ENCODE results near the gene ESYT2. TPM values are rescaled to one million over a fixed set of nuclear protein-coding genes. Genes with fewer than 3 reads are reported as not detected.
A peak's percentile ranks its signal among the peaks of the same experiment; 100 is the strongest.

ESYT2 gene
- total and polyA plus RNA-seq, 2 of the 4 experiments (the other 2 are of a cell fraction) = 26.7 to 69.9 TPM

DNA sequence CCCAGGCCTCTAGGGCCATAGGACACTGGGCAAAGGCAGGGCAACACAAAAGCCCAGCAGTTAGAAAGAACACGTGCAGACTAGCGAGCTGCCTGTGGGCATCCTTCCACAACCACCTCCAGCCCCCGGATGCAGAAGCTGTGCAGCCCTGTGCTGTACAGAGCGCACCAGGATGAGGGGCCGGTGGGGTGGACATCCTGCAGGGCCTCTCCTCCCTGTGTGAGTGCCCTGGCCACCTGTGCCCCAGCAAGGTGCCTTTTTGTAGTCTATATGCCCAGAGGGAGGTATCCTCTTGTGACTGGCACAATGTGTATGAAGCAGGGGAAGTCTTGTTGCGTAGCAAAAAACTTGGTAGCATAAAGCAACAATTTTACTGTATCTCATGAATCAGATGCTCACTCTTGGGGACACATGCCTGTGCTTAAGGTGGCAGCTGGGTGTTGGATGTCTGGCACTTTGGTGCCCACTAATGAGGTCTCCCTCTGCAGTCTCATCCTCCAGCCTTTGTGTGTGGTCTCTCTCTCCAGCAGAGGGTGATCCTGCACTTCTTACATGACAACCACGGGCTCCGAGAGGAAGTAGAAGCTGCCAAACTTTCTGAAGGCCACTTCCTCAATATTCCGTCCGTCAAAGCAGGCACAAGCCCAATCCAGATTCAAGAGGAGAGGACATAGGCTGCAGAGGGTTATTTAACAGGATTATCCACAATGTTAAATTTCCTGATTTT lies 133.4 kb downstream of the ESYT2 start:
- Histone ChIP-seq H3K18ac (ENCODE audit: low read depth, low read length) (no peak overlapping the region), H3K79me1 (ENCODE audit: low read depth in 1 of 2, low read length in 2 of 2) (peaks cover 40 to 50% of the 10 kb centered on the region in 2 experiments), H3K36me3 (ENCODE audit: control insufficient read depth, insufficient read depth, low read length) (peaks cover 6% of the 10 kb centered on the region; the same call in 1 of the 2 replicates), H3K56ac (ENCODE audit: extremely low read depth, insufficient read depth, low read length) (no peak overlapping the region), H2AFZ (replicated peaks; ENCODE audit: low read length, poor library complexity) (peak overlapping the region; percentile 5), H3K27me3 (ENCODE audit: control insufficient read depth, insufficient read depth, low read length) (no peaks in the 10 kb centered on the region), H4K8ac (ENCODE audit: low read depth in 2 of 2, low read length in 2 of 2) (peak overlapping the region; percentile 0 to 72; a peak in 2 of 4 replicates), H3K4ac (ENCODE audit: low read depth, low read length) (no peak overlapping the region; the same call in 1 of the 2 replicates), H2AK9ac (replicated peaks; ENCODE audit: low read depth, low read length, poor library complexity) (peak overlapping the region; percentile 70), H3K27ac (ENCODE audit: insufficient read depth, low read length) (no peak overlapping the region), H4K91ac (ENCODE audit: insufficient read depth, low read depth, low read length) (peak overlapping the region; percentile 31; the same call in 1 of the 2 replicates), H3K4me3 (ENCODE audit: insufficient read depth, low read depth, low read length) (no peak overlapping the region), H3K9ac (ENCODE audit: low read depth, low read length) (peak overlapping the region; percentile 29), H4K20me1 (ENCODE audit: insufficient read depth, low read length) (no peaks in the 10 kb centered on the region), H4K5ac (ENCODE audit: low read depth, low read length) (no peak overlapping the region), H2BK120ac (ENCODE audit: low read depth, low read length) (peak overlapping the region; percentile 44), H3K9me3 (ENCODE audit: control insufficient read depth, insufficient read depth, low read length) (no peaks in the 10 kb centered on the region), H2BK5ac (ENCODE audit: low read depth, low read length, poor library complexity, severe bottlenecking) (peak overlapping the region; percentile 57), H3K4me2 (ENCODE audit: low read depth, low read length) (no peak overlapping the region), H3K9me1 (ENCODE audit: insufficient read depth, low read length) (peaks cover 2% of the 10 kb centered on the region), H2AK5ac (ENCODE audit: low read depth, low read length) (no peak overlapping the region), H2BK20ac (ENCODE audit: low read depth, low read length) (peak overlapping the region; percentile 43; the same call in 1 of the 2 replicates), H3K14ac (replicated peaks; ENCODE audit: low read depth, low read length) (no peak overlapping the region), H3K23ac (ENCODE audit: low read depth, low read length) (no peak overlapping the region), H3K4me1 (ENCODE audit: control insufficient read depth, insufficient read depth, low read length) (peaks cover 4% of the 10 kb centered on the region; the same call in 1 of the 2 replicates), H2BK15ac (ENCODE audit: low read depth, low read length) (no peak overlapping the region)
- WGBS, 2 experiments (ENCODE audit: extremely low coverage in 2 of 2, insufficient read length in 1 of 2) = no CpG with 5 or more reads among the region's 10 CpGs
- intact Hi-C loops (cut with micrococcal nuclease) (loop anchor here (1.0 to 2.0 kb wide), 2 partner anchors 133 to 281 kb away; partner anchors contain the start of gene ESYT2), dilution Hi-C loops (cut with HindIII; ENCODE audit: low sequenced_read_pairs, unreplicated experiment) (no loop called here), in situ Hi-C loops (cut with MboI; ENCODE audit: low sequenced_read_pairs) (loop anchor here (5.0 kb wide), 1 partner anchor 281 kb away; no protein-coding TSS in a partner anchor)
- ATAC-seq (ENCODE audit: low read depth) = peak; percentile 92
- ChIA-PET POLR2A (ENCODE audit: unreplicated experiment) (interaction anchor here (0.5 to 0.6 kb wide), 2 partner anchors 134 to 188 kb away, joined by 3 to 6 read pairs; no protein-coding TSS in a partner anchor), CTCF (interaction anchor here (0.6 to 3.0 kb wide), 5 partner anchors 20 to 281 kb away, joined by 3 to 32 read pairs (median 4); no protein-coding TSS in a partner anchor)
- BruUV-seq (replicated peaks) = no TSS peak
- TF ChIP-seq FOS (IDR thresholded peaks at IDR 0.05; ENCODE audit: low read depth, low read length) (no peak), RAD21 (IDR thresholded peaks at IDR 0.05; ENCODE audit: low read length) (peak; percentile 85), POLR2A (IDR thresholded peaks at IDR 0.05; ENCODE audit: low read depth, low read length) (0 out of 2 replicates have a peak, but pooled peaks have one; percentile 28), CHD1 (IDR thresholded peaks at IDR 0.05; ENCODE audit: low read depth, low read length) (no peak), SMC3 (IDR thresholded peaks at IDR 0.05; ENCODE audit: low read depth, low read length) (peak; percentile 75)
- TF ChIP-seq, protein P1, sequence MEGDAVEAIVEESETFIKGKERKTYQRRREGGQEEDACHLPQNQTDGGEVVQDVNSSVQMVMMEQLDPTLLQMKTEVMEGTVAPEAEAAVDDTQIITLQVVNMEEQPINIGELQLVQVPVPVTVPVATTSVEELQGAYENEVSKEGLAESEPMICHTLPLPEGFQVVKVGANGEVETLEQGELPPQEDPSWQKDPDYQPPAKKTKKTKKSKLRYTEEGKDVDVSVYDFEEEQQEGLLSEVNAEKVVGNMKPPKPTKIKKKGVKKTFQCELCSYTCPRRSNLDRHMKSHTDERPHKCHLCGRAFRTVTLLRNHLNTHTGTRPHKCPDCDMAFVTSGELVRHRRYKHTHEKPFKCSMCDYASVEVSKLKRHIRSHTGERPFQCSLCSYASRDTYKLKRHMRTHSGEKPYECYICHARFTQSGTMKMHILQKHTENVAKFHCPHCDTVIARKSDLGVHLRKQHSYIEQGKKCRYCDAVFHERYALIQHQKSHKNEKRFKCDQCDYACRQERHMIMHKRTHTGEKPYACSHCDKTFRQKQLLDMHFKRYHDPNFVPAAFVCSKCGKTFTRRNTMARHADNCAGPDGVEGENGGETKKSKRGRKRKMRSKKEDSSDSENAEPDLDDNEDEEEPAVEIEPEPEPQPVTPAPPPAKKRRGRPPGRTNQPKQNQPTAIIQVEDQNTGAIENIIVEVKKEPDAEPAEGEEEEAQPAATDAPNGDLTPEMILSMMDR (conservative IDR thresholded peaks at IDR 0.05; ENCODE audit: low read depth, low read length) = peak; percentile 76
- peak; percentile 77 for DNase-seq
